ENCODE measurements around the gene MINDY4. TPM values are rescaled to one million over a fixed set of nuclear protein-coding genes. Genes with fewer than 3 reads are reported as not detected.

MINDY4 gene
- total RNA-seq, 1 experiment from 2014 or later, result 1.5 TPM

- H3K4me2 ChIP-seq (ENCODE audit: low read depth, low read length, poor library complexity, severe bottlenecking), result no peak overlapping the region
- H2AFZ ChIP-seq (ENCODE audit: low read length), result no peak overlapping the region
- H3K9ac ChIP-seq (ENCODE audit: low read length), result no peak overlapping the region
- H3K79me2 ChIP-seq (ENCODE audit: low read length), result no peaks in the 10 kb centered on the region
- no peaks in the 10 kb centered on the region for H3K36me3 ChIP-seq (ENCODE audit: insufficient read depth, low read length)
- H3K27me3 ChIP-seq (ENCODE audit: low read length), result no peaks in the 10 kb centered on the region
- no peak for DNase-seq
- no peak overlapping the region for H3K27ac ChIP-seq (ENCODE audit: low read length)
- no peaks in the 10 kb centered on the region for H4K20me1 ChIP-seq (ENCODE audit: insufficient read depth, low read depth, low read length)
- no peak overlapping the region for H3K4me3 ChIP-seq (ENCODE audit: low read length)
- H3K4me1 ChIP-seq (ENCODE audit: low read length), result peaks cover 3% of the 10 kb centered on the region; the same call in 1 of the 2 replicates
- H3K9me3 ChIP-seq (ENCODE audit: low read length), result no peaks in the 10 kb centered on the region
- H3K9me2 ChIP-seq (replicated peaks; ENCODE audit: insufficient read depth, low read length), result no peaks in the 10 kb centered on the region
These were observed 165.5 kb downstream of the MINDY4 start for GRCh38 chr7:30936650-30937245.

- Histone ChIP-seq H3K79me2 (ENCODE audit: low read length) (no peaks in the 10 kb centered on the region), H3K4me2 (ENCODE audit: low read depth, low read length, poor library complexity, severe bottlenecking) (no peak overlapping the region), H3K9ac (ENCODE audit: low read length) (no peak overlapping the region), H2AFZ (ENCODE audit: low read length) (no peak overlapping the region), H3K36me3 (ENCODE audit: insufficient read depth, low read length) (no peaks in the 10 kb centered on the region), H3K4me3 (ENCODE audit: low read length) (no peak overlapping the region), H3K4me1 (ENCODE audit: low read length) (peaks cover 3% of the 10 kb centered on the region; the same call in 1 of the 2 replicates), H3K27me3 (ENCODE audit: low read length) (no peaks in the 10 kb centered on the region), H3K9me2 (replicated peaks; ENCODE audit: insufficient read depth, low read length) (no peaks in the 10 kb centered on the region), H4K20me1 (ENCODE audit: insufficient read depth, low read depth, low read length) (no peaks in the 10 kb centered on the region), H3K9me3 (ENCODE audit: low read length) (no peaks in the 10 kb centered on the region), H3K27ac (ENCODE audit: low read length) (no peak overlapping the region)
- no peak for DNase-seq
These were observed 166.2 kb downstream of the MINDY4 start for GRCh38 chr7:30937416-30937815.

GRCh38 chr7:30938435-30939316 lies 167.5 kb downstream of the MINDY4 start:
- peak; percentile 86 for DNase-seq
- H3K9me3 ChIP-seq (ENCODE audit: low read length), result no peaks in the 10 kb centered on the region
- no peak overlapping the region for H3K4me2 ChIP-seq (ENCODE audit: low read depth, low read length, poor library complexity, severe bottlenecking)

GRCh38 chr7:30941582-30942323 lies 170.5 kb downstream of the MINDY4 start:
- DNase-seq, result no peak
- Histone ChIP-seq H3K36me3 (ENCODE audit: insufficient read depth, low read length) (no peaks in the 10 kb centered on the region), H2AFZ (ENCODE audit: low read length) (no peak overlapping the region), H3K27ac (ENCODE audit: low read length) (no peak overlapping the region), H3K4me2 (ENCODE audit: low read depth, low read length, poor library complexity, severe bottlenecking) (no peak overlapping the region), H4K20me1 (ENCODE audit: insufficient read depth, low read depth, low read length) (no peaks in the 10 kb centered on the region), H3K9me3 (ENCODE audit: low read length) (0 out of 2 replicates have a peak, but pooled peaks cover 3% of the 10 kb centered on the region), H3K9me2 (replicated peaks; ENCODE audit: insufficient read depth, low read length) (no peaks in the 10 kb centered on the region), H3K79me2 (ENCODE audit: low read length) (no peaks in the 10 kb centered on the region), H3K4me3 (ENCODE audit: low read length) (no peak overlapping the region), H3K9ac (ENCODE audit: low read length) (no peak overlapping the region), H3K4me1 (ENCODE audit: low read length) (peaks cover 3% of the 10 kb centered on the region; the same call in 1 of the 2 replicates), H3K27me3 (ENCODE audit: low read length) (no peaks in the 10 kb centered on the region)

More at GRCh38 chr7:30938435-30939316, 167.5 kb downstream of the MINDY4 start:
- Histone ChIP-seq H3K9me2 (replicated peaks; ENCODE audit: insufficient read depth, low read length) (no peaks in the 10 kb centered on the region), H2AFZ (ENCODE audit: low read length) (no peak overlapping the region), H3K9ac (ENCODE audit: low read length) (no peak overlapping the region), H3K27me3 (ENCODE audit: low read length) (no peaks in the 10 kb centered on the region), H3K4me3 (ENCODE audit: low read length) (no peak overlapping the region), H3K36me3 (ENCODE audit: insufficient read depth, low read length) (no peaks in the 10 kb centered on the region), H3K4me1 (ENCODE audit: low read length) (peaks cover 5% of the 10 kb centered on the region; the same call in 1 of the 2 replicates), H3K79me2 (ENCODE audit: low read length) (no peaks in the 10 kb centered on the region), H3K27ac (ENCODE audit: low read length) (no peak overlapping the region), H4K20me1 (ENCODE audit: insufficient read depth, low read depth, low read length) (no peaks in the 10 kb centered on the region)

Other genes starting within 250 kb of the MINDY4 start
- 237 and 296 TPM in 2 replicates for gene GARS1, start 176.5 kb upstream of the MINDY4 start, total RNA-seq (2014; rRNA removed; shearing (Covaris generic); ENCODE audit: low replicate concordance)
- not detected in 2 replicates for gene CRHR2, start 89.0 kb upstream of the MINDY4 start, total RNA-seq (2014; rRNA removed; shearing (Covaris generic); ENCODE audit: low replicate concordance)
- gene INMT, start 19.3 kb upstream of the MINDY4 start, total RNA-seq (2014; rRNA removed; shearing (Covaris generic); ENCODE audit: low replicate concordance), result not detected in 2 replicates
- gene AQP1, start 140.4 kb downstream of the MINDY4 start, total RNA-seq (2014; rRNA removed; shearing (Covaris generic); ENCODE audit: low replicate concordance), result 0.22 and 0.82 TPM in 2 replicates
- gene GHRHR, start 192.5 kb downstream of the MINDY4 start, total RNA-seq (2014; rRNA removed; shearing (Covaris generic); ENCODE audit: low replicate concordance), result not detected in 2 replicates

All from Karpas-422 (cell line).